B cell (primary cell): ENCODE results near the gene TTC24. TPM values are rescaled to one million over a fixed set of nuclear protein-coding genes. Genes with fewer than 3 reads are reported as not detected.
A peak's percentile ranks its signal among the peaks of the same experiment; 100 is the strongest.

Experiments used
- ATAC-seq: fragments of 200-7000 bp; cut with Tn5 transposase; one replicate; pipeline ENCODE4 v1.10.0; 2021; ENCODE audit warnings: low read depth, mild to moderate bottlenecking, moderate number of reproducible peaks, moderate library complexity
- CTCF ChIA-PET: fragments of 350-600 bp; sonication (Branson Sonifier 250); formaldehyde crosslinking; loops from one replicate; lab custom pipeline; 2021; ENCODE audit warnings: antibody characterized with exemption, inconsistent platforms; lab: Charles Lee
- POLR2A ChIA-PET: fragments of 350-600 bp; sonication (Branson Sonifier 250); formaldehyde crosslinking; loops from one replicate; lab custom pipeline; 2021; ENCODE audit warnings: antibody characterized with exemption; lab: Charles Lee
- DNase-seq: peaks from one replicate; pipeline ENCODE4 v3.0.0; 2013
- H2AFZ ChIP-seq: 2 replicates; pipeline ENCODE4 v1.6.1; 2012; ENCODE audit warnings: mild to moderate bottlenecking, low read depth, low read length; ENCODE audit not compliant: insufficient read depth, poor library complexity, severe bottlenecking
- H3K27ac ChIP-seq, 2 donors: 1 replicate in 1 of 2; 2 replicates in 1 of 2; pipeline ENCODE4 v1.5.1; 2012 to 2013; ENCODE audit warnings: low read length in 2 of 2, mild to moderate bottlenecking in 2 of 2, moderate library complexity in 1 of 2
- H3K27me3 ChIP-seq, 4 experiments: fragments of 200-600 bp in 1 of 4; sonication (generic) in 1 of 4; replicated peaks in 1 of 4; 1 replicate in 2 of 4; 2 replicates in 2 of 4; pipeline versions ENCODE4 v1.6.1 to v1.7.0; 2013 to 2016; ENCODE audit warnings: low read length in 3 of 4, mild to moderate bottlenecking in 2 of 4, mixed read lengths in 1 of 4, moderate library complexity in 1 of 4; ENCODE audit not compliant: insufficient read depth in 4 of 4, control insufficient read depth in 3 of 4; ENCODE audit errors: control extremely low read depth in 1 of 4
- H3K36me3 ChIP-seq, 2 experiments: replicated peaks in 1 of 2; 1 replicate in 1 of 2; 2 replicates in 1 of 2; pipeline versions ENCODE4 v1.6.1 to v1.7.1; 2013; ENCODE audit warnings: low read length in 1 of 2; ENCODE audit not compliant: insufficient read depth in 2 of 2, control insufficient read depth in 1 of 2; ENCODE audit errors: control extremely low read depth in 1 of 2, extremely low read depth in 1 of 2
- H3K4me1 ChIP-seq, 2 donors: fragments of 200-600 bp in 1 of 2; sonication (generic) in 1 of 2; 1 replicate in 1 of 2; 2 replicates in 1 of 2; pipeline versions ENCODE4 v1.5.1 to v1.6.1; 2013 to 2017; ENCODE audit warnings: low read length in 2 of 2; ENCODE audit not compliant: control insufficient read depth in 2 of 2, insufficient read depth in 2 of 2
- H3K4me2 ChIP-seq: replicated peaks from 2 replicates; pipeline ENCODE3; 2012; ENCODE audit warnings: mild to moderate bottlenecking, low read depth, low read length; ENCODE audit not compliant: poor library complexity, severe bottlenecking
- H3K4me3 ChIP-seq, 5 experiments: fragments of 200-600 bp in 1 of 5; sonication (generic) in 1 of 5; 1 replicate in 3 of 5; 2 replicates in 2 of 5; pipeline versions ENCODE4 v1.5.1 to v1.7.0; 2011 to 2016; ENCODE audit warnings: low read length in 4 of 5, mild to moderate bottlenecking in 4 of 5, low read depth in 2 of 5, control low read depth in 1 of 5, moderate library complexity in 1 of 5; ENCODE audit not compliant: insufficient read depth in 1 of 5; ENCODE audit errors: control extremely low read depth in 1 of 5, extremely low read depth in 1 of 5
- H3K79me2 ChIP-seq: fragments of 200-600 bp; sonication (generic); one replicate; pipeline ENCODE4 v1.6.0; 2016; ENCODE audit warnings: low read length; ENCODE audit not compliant: control insufficient read depth, insufficient read depth
- H3K9ac ChIP-seq: fragments of 200-600 bp; sonication (generic); 2 replicates; pipeline ENCODE4 v1.6.1; 2017; ENCODE audit warnings: mild to moderate bottlenecking, low read length, moderate library complexity
- H3K9me3 ChIP-seq, 3 donors: one replicate each; pipeline versions ENCODE4 v1.6.1 to v1.7.1; 2013; ENCODE audit warnings: low read length in 2 of 3; ENCODE audit not compliant: control insufficient read depth in 2 of 3, insufficient read depth in 1 of 3; ENCODE audit errors: control extremely low read depth in 1 of 3
- H4K20me1 ChIP-seq: 2 replicates; pipeline ENCODE4 v1.6.0; 2012; ENCODE audit warnings: mild to moderate bottlenecking, low read length; ENCODE audit not compliant: insufficient read depth, control insufficient read depth, poor library complexity, severe bottlenecking
- H3K27ac Mint-ChIP-seq: one replicate; pipeline ENCODE4 v1.8.0; 2021; ENCODE audit warnings: mixed read lengths
- H3K27me3 Mint-ChIP-seq: one replicate; pipeline ENCODE4 v1.8.0; 2021; ENCODE audit warnings: mixed read lengths
- H3K4me1 Mint-ChIP-seq: one replicate; pipeline ENCODE4 v1.8.0; 2021; ENCODE audit warnings: mixed read lengths
- H3K4me3 Mint-ChIP-seq: one replicate; pipeline ENCODE4 v1.8.0; 2021; ENCODE audit warnings: mixed read lengths
- H3K9me3 Mint-ChIP-seq: one replicate; pipeline ENCODE4 v1.8.0; 2022; ENCODE audit warnings: mixed read lengths; ENCODE audit not compliant: insufficient read depth
- EZH2 ChIP-seq: IDR thresholded peaks from 2 replicates; pipeline ENCODE4 v1.6.1; 2012; ENCODE audit warnings: borderline replicate concordance, low read depth, mild to moderate bottlenecking, moderate library complexity, low read length; ENCODE audit not compliant: insufficient read depth, poor library complexity, severe bottlenecking
- WGBS: methylation state at CpG from one replicate; pipeline ENCODE4 v1.1.5; 2013; ENCODE audit warnings: missing lambda C conversion rate; ENCODE audit not compliant: insufficient coverage; 5-methylcytosine and 5-hydroxymethylcytosine counted together
- intact Hi-C: fragments of 100-400 bp; cut with micrococcal nuclease; formaldehyde crosslinking; loops from one replicate; pipeline ENCODE4 v1.10.0; 2022
- polyA plus RNA-seq: library from polyadenylated mRNA; depleted of rRNA; stranded (reverse); fragments of >200 nt; gene quantifications from 2 replicates; pipeline ENCODE4 v1.2.3, GENCODE V29; 2012
- total RNA-seq, 2 donors: library from RNA; stranded (reverse); fragments of 120-200 nt in 1 of 2; gene quantifications; 1 replicate in 1 of 2; 2 replicates in 1 of 2; pipeline versions ENCODE4 v1.2.3 to v1.2.4, GENCODE V29; 2013 to 2022
- TF ChIP-seq, protein P1 (sequence below): fragments of 200-600 bp; IDR thresholded peaks from one replicate; pipeline ENCODE4 v1.8.0; 2022; ENCODE audit warnings: antibody characterized with exemption, mild to moderate bottlenecking

TTC24 gene
- total and polyA plus RNA-seq, 2 donors (not counting 1 experiment from before 2014, with no cell fraction given) = 24.3 to 29.8 TPM

DNA sequence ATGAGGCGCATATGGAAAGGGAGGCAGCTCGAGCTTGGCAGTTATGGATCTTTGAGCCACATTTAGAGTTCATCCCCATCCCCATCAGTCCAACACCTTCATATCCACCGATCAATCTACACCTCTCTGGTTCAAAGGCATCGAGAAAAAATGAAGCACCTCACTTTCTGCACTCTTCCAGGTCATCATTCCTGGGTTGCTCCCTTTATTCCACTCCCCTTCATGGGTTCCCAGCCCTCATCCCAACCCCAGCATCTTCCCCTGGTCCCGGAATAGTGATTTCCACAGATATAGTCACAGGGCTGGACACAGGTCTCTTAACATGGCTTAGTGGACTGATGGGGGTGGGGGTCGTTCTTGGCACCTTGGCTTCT, 40.0 kb downstream of the TTC24 start:
- no peak overlapping the region for H2AFZ ChIP-seq
- no peaks in the 10 kb centered on the region for H3K79me2 ChIP-seq
- Mint-ChIP-seq H3K4me1 (peaks cover 6% of the 10 kb centered on the region), H3K27me3 (peaks cover 65% of the 10 kb centered on the region), H3K4me3 (no peak overlapping the region), H3K9me3 (no peaks in the 10 kb centered on the region), H3K27ac (no peak overlapping the region)
- H3K27me3 ChIP-seq = peaks cover 0 to 69% (median 27%) of the 10 kb centered on the region in 4 experiments
- CTCF ChIA-PET = interaction anchor here (1.2 to 12.9 kb wide), 13 partner anchors 11 to 234 kb away, joined by 3 to 173 read pairs (median 6); partner anchors contain the start of gene NAXE
- H3K4me1 ChIP-seq = peaks cover 9% of the 10 kb centered on the region in 2 donors
- H3K9ac ChIP-seq = no peak overlapping the region
- no peak overlapping the region for H3K27ac ChIP-seq
- H3K4me2 ChIP-seq = no peak overlapping the region
- ATAC-seq = no peak
- peaks cover 0 to 6% (median 0%) of the 10 kb centered on the region in 3 donors for H3K9me3 ChIP-seq
- intact Hi-C loops = no loop called here
- H3K36me3 ChIP-seq = no peaks in the 10 kb centered on the region
- no peak for TF ChIP-seq EZH2
- TF ChIP-seq, protein P1, sequence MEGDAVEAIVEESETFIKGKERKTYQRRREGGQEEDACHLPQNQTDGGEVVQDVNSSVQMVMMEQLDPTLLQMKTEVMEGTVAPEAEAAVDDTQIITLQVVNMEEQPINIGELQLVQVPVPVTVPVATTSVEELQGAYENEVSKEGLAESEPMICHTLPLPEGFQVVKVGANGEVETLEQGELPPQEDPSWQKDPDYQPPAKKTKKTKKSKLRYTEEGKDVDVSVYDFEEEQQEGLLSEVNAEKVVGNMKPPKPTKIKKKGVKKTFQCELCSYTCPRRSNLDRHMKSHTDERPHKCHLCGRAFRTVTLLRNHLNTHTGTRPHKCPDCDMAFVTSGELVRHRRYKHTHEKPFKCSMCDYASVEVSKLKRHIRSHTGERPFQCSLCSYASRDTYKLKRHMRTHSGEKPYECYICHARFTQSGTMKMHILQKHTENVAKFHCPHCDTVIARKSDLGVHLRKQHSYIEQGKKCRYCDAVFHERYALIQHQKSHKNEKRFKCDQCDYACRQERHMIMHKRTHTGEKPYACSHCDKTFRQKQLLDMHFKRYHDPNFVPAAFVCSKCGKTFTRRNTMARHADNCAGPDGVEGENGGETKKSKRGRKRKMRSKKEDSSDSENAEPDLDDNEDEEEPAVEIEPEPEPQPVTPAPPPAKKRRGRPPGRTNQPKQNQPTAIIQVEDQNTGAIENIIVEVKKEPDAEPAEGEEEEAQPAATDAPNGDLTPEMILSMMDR = no peak
- no peaks in the 10 kb centered on the region for H4K20me1 ChIP-seq
- H3K4me3 ChIP-seq = no peak overlapping the region
- DNase-seq = no peak
- 55% methylated on average over 3 of the region's 6 CpGs for WGBS
- POLR2A ChIA-PET = no interaction called here

DNA sequence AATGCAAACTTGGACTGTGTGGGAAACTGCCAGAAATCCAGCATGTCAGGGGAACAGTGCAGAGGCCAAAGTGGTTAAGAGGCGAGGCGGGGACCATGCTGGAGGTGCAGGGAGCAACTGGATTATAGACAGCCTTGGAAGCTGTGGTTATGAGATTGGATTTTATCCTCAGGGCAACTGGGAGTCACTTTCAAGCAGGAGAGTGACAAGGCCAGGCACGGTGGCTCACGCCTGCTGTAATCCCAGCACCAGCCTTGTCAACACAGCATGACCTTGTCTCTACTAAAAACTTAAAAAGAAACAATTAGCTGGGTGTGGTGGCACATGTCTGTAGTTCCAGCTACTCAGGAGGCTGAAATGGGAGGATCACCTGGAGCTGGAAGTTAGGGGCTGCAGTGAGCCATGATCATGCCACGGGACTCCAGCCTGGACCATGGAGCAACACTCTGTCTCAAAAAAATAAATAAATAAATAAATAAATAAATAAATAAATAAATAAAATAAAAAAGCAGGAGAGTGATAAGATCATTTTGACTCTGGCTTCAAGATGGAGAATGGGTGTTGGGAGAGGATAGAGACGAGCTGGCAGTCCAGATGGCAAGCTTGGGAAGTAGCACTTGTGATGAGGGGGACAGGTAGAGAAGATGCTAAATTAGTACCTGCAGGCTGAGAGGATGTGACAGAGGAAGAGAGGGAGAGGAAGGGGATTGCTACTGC, 43.2 kb downstream of the TTC24 start:
- Mint-ChIP-seq H3K27ac (no peak overlapping the region), H3K27me3 (peaks cover 58% of the 10 kb centered on the region), H3K4me3 (peak overlapping the region; percentile 38), H3K4me1 (peaks cover 15% of the 10 kb centered on the region), H3K9me3 (no peaks in the 10 kb centered on the region)
- H2AFZ ChIP-seq = no peak overlapping the region
- intact Hi-C loops = no loop called here
- DNase-seq (no peak), ATAC-seq (no peak)
- POLR2A ChIA-PET = interaction anchor here (0.7 kb wide), 1 partner anchor 272 kb away, joined by 5 read pairs; no protein-coding TSS in a partner anchor
- H3K27ac ChIP-seq = no peak overlapping the region
- H3K36me3 ChIP-seq = no peaks in the 10 kb centered on the region
- peaks cover 22 to 26% of the 10 kb centered on the region in 2 donors for H3K4me1 ChIP-seq
- no peak overlapping the region for H3K9ac ChIP-seq
- WGBS = 74% methylated on average over 3 of the region's 6 CpGs
- no peaks in the 10 kb centered on the region for H4K20me1 ChIP-seq
- no peak overlapping the region for H3K4me2 ChIP-seq
- CTCF ChIA-PET = interaction anchor here (2.5 to 12.9 kb wide), 4 partner anchors 26 to 142 kb away, joined by 6 to 173 read pairs (median 50); partner anchors contain the start of gene NES
- TF ChIP-seq, protein P1 = no peak
- TF ChIP-seq EZH2 = no peak
- H3K9me3 ChIP-seq = peaks cover 0 to 6% (median 4%) of the 10 kb centered on the region in 3 donors
- no peak overlapping the region for H3K4me3 ChIP-seq
- H3K79me2 ChIP-seq = no peaks in the 10 kb centered on the region
- peaks cover 2 to 83% (median 40%) of the 10 kb centered on the region in 4 experiments for H3K27me3 ChIP-seq
